ENCODE results near the gene SEPTIN1. TPM values are rescaled to one million over a fixed set of nuclear protein-coding genes. Genes with fewer than 3 reads are reported as not detected.

Gene SEPTIN1
- total RNA-seq, 4 donors from 2014 or later, result 7.2 to 65.2 (median 9.8) TPM

DNA sequence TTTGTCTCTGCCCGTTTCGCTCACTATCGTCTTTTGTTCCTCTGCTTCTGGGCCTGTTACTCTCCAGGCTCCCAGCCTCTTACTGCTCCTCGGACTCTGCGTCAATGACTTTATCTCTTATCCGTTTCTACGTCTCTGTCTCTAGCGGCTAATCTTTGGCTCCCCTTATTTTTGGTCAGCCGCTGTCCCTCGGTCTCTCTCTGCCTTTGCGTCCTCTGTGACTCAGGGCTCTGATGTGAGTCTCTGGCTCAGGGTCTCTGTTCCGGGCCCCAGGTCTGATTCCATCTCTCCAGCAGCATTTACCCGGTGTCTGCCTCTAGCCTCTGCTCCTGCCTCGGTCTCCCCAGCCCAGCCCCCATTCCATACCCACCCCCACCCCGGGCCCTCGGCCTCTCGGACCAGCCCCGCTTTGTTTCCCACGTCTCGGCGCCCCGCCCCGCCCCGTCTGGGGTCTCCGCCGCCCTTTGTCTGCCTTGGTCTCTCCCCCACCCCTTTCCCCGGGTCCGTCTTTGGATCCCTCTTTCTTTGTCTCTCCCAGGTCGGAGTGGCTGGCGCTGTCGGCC lies 12.3 kb upstream of the SEPTIN1 start:
- Histone ChIP-seq H3K27me3 (no peaks in the 10 kb centered on the region), H3K36me3 (peaks cover 0 to 15% (median 0%) of the 10 kb centered on the region in 3 donors), H3K4me3 (peak overlapping the region; percentile 65 to 89 (median 74)), H3K27ac (peak overlapping the region; percentile 64 to 81 (median 73)), H3K4me1 (peaks cover 2 to 28% (median 9%) of the 10 kb centered on the region in 4 donors), H3K9me3 (no peaks in the 10 kb centered on the region)
- no peak for DNase-seq
- TF ChIP-seq POLR2A (IDR thresholded peaks at IDR 0.05), result no peak
- TF ChIP-seq, protein P1, sequence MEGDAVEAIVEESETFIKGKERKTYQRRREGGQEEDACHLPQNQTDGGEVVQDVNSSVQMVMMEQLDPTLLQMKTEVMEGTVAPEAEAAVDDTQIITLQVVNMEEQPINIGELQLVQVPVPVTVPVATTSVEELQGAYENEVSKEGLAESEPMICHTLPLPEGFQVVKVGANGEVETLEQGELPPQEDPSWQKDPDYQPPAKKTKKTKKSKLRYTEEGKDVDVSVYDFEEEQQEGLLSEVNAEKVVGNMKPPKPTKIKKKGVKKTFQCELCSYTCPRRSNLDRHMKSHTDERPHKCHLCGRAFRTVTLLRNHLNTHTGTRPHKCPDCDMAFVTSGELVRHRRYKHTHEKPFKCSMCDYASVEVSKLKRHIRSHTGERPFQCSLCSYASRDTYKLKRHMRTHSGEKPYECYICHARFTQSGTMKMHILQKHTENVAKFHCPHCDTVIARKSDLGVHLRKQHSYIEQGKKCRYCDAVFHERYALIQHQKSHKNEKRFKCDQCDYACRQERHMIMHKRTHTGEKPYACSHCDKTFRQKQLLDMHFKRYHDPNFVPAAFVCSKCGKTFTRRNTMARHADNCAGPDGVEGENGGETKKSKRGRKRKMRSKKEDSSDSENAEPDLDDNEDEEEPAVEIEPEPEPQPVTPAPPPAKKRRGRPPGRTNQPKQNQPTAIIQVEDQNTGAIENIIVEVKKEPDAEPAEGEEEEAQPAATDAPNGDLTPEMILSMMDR (IDR thresholded peaks at IDR 0.05), result no peak

DNA sequence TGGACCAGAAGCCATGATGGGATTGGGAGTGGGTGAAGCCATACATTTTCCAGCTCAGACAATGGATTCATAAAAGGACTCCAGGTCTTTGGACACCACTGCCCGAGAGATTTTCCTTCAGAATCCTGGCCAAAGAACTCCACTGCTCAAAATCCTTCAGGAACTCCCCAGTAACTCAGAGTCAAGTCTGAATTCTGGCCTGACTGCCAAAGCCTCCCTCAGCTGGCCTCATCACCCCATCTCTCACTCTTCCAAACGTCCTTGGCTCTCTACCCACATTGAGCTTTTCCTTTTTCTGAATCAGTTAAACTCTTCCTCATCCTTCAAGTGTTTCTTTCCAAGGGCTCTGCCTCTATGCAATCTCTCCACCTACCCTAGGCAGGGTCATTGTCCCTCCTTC lies 1.2 kb upstream of the SEPTIN1 start:
- Histone ChIP-seq H3K27ac (peak overlapping the region in 3 of 4 donors; percentile 53 to 92 (median 73)), H3K27me3 (no peaks in the 10 kb centered on the region), H3K4me1 (peaks cover 0 to 18% (median 16%) of the 10 kb centered on the region in 4 donors), H3K4me3 (no peak overlapping the region), H3K9me3 (no peaks in the 10 kb centered on the region), H3K36me3 (no peaks in the 10 kb centered on the region)
- TF ChIP-seq, protein P1 (IDR thresholded peaks at IDR 0.05), result no peak
- no peak for TF ChIP-seq POLR2A (IDR thresholded peaks at IDR 0.05)
- DNase-seq, result no peak

- H3K4me1 ChIP-seq, result peaks cover 0 to 24% (median 22%) of the 10 kb centered on the region in 4 donors
- TF ChIP-seq, protein P1 (IDR thresholded peaks at IDR 0.05), result no peak
- no peak for TF ChIP-seq POLR2A (IDR thresholded peaks at IDR 0.05)
- H3K36me3 ChIP-seq, result no peaks in the 10 kb centered on the region
- DNase-seq, result no peak
- H3K27me3 ChIP-seq, result no peaks in the 10 kb centered on the region
- peak overlapping the region; percentile 53 to 92 (median 74) for H3K27ac ChIP-seq
- H3K9me3 ChIP-seq, result no peaks in the 10 kb centered on the region
- H3K4me3 ChIP-seq, result peak overlapping the region in 3 of 4 donors; percentile 37 to 46 (median 45)
Measured at GRCh38 chr16:30381291-30382041, 895 bp downstream of the SEPTIN1 start.

- Histone ChIP-seq H3K36me3 (no peaks in the 10 kb centered on the region), H3K4me3 (no peak overlapping the region), H3K27me3 (no peaks in the 10 kb centered on the region), H3K4me1 (peaks cover 0 to 24% (median 22%) of the 10 kb centered on the region in 4 donors), H3K9me3 (no peaks in the 10 kb centered on the region), H3K27ac (peak overlapping the region in 2 of 4 donors; percentile 76 to 92)
- TF ChIP-seq, protein P1 (IDR thresholded peaks at IDR 0.05), result no peak
- no peak for DNase-seq
Measured at GRCh38 chr16:30380803-30381208, 1.6 kb downstream of the SEPTIN1 start.

DNA sequence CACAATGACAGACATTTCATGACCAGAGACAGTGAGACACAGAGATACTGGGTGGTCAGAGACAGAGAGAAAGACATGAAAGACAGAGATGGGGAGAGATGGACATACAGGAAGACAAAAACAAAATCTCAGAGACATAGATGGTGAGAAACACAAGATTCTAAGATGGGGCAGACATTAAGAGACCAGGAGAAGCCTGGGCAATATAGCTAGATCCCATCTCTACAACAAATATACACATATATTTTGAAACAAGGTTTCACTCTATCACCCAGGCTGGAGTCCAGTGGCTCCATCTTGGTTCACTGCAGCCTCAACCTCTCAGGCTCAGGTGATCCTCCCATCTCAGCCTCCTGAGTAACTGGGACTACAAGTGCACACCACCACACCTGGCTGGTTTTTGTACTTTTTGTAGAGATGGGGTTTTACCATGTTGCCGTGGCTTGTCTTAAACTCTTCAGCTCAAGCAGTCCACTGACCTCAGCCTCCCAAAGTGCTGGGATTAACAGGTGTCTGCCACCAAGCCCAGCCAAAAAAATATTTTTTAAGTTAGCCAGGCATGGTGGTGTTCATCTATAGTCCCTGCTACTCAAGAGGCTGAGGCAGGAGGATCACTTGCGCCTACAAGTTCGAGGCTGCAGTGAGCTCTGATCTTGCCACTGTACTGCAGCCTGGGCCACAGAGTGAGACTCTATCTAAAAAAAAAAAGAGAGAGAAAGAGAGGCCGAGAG lies 2.1 kb downstream of the SEPTIN1 start:
- TF ChIP-seq, protein P1 (IDR thresholded peaks at IDR 0.05), result no peak
- no peak for TF ChIP-seq POLR2A (IDR thresholded peaks at IDR 0.05)
- H3K27me3 ChIP-seq, result no peaks in the 10 kb centered on the region
- H3K36me3 ChIP-seq, result no peaks in the 10 kb centered on the region
- no peaks in the 10 kb centered on the region for H3K9me3 ChIP-seq
- no peak for DNase-seq
- peak overlapping the region in 1 of 4 donors; percentile 92 for H3K27ac ChIP-seq
- peaks cover 0 to 24% (median 22%) of the 10 kb centered on the region in 4 donors for H3K4me1 ChIP-seq
- H3K4me3 ChIP-seq, result no peak overlapping the region

All from Peyer's patch (tissue), 4 donors.